Heart left ventricle (tissue), 16 donors: ENCODE results near the gene RET. TPM values are rescaled to one million over a fixed set of nuclear protein-coding genes. Genes with fewer than 3 reads are reported as not detected.

Experiments used
- ATAC-seq, 4 donors: fragments of 200-7000 bp; cut with Tn5 transposase; one replicate each; pipeline ENCODE4 v1.9.1; 2020 to 2022; ENCODE audit warnings: moderate library complexity in 4 of 4, mild to moderate bottlenecking in 3 of 4, moderate number of reproducible peaks in 1 of 4
- DNase-seq, 5 donors: peaks; one replicate each; pipeline ENCODE4 v3.0.0-alpha.2; 2020
- H3K27ac ChIP-seq, 12 donors: fragments of 200-600 bp; sonication (generic) in 4 of 12; one replicate each; pipeline versions ENCODE4 v1.5.0 to v1.8.0; 2016 to 2022; ENCODE audit warnings: mild to moderate bottlenecking in 2 of 12
- H3K27me3 ChIP-seq, 9 donors: fragments of 200-600 bp; sonication (generic) in 2 of 9; one replicate each; pipeline versions ENCODE4 v1.5.1 to v1.8.0; 2016 to 2022; ENCODE audit warnings: mild to moderate bottlenecking in 3 of 9
- H3K36me3 ChIP-seq, 9 donors: fragments of 200-600 bp; sonication (generic) in 2 of 9; one replicate each; pipeline versions ENCODE4 v1.5.0 to v1.8.0; 2018 to 2022; ENCODE audit warnings: mild to moderate bottlenecking in 2 of 9
- H3K4me1 ChIP-seq, 12 donors: fragments of 200-600 bp; sonication (generic) in 4 of 12; one replicate each; pipeline versions ENCODE4 v1.5.0 to v1.8.0; 2016 to 2022; ENCODE audit warnings: mild to moderate bottlenecking in 3 of 12
- H3K4me3 ChIP-seq, 12 donors: fragments of 200-600 bp; sonication (generic) in 4 of 12; one replicate each; pipeline versions ENCODE4 v1.5.0 to v1.8.0; 2017 to 2022; ENCODE audit warnings: mild to moderate bottlenecking in 9 of 12, moderate library complexity in 4 of 12
- H3K9me3 ChIP-seq, 12 donors: fragments of 200-600 bp; sonication (generic) in 4 of 12; one replicate each; pipeline versions ENCODE4 v1.5.0 to v1.8.0; 2016 to 2022; ENCODE audit warnings: mild to moderate bottlenecking in 1 of 12
- POLR2A ChIP-seq, 2 donors: fragments of 450-650 bp; IDR thresholded peaks; one replicate each; pipeline ENCODE4 v1.6.1; 2017; ENCODE audit warnings: antibody characterized with exemption in 2 of 2, mild to moderate bottlenecking in 2 of 2, moderate library complexity in 2 of 2
- WGBS, 4 donors: extraction: QIAGEN DNeasy Blood & Tissue Kit in 2 of 4; methylation state at CpG; one replicate each; pipeline versions ENCODE4 v1.1.5 to v1.1.7; 2013 to 2018; 5-methylcytosine and 5-hydroxymethylcytosine counted together
- intact Hi-C, 10 donors: fragments of 100-400 bp; cut with DNase I; formaldehyde crosslinking; loops; one replicate each; pipeline versions ENCODE4 v1.11.1 to v1.14.2; 2022
- polyA plus RNA-seq, 2 donors: library from polyadenylated mRNA; stranded (reverse); fragments of 200-250 nt; gene quantifications; one replicate each; pipeline ENCODE4 v1.2.3, GENCODE V29; 2013
- total RNA-seq, 9 donors: library from RNA; depleted of rRNA in 2 of 9; stranded (reverse); fragments of >200 nt in 2 of 9; fragmentation: NEBNext Ultra II Directional in 3 of 9; extraction: Animal tissue kit (Norgen Biotek cat#: 25700) in 3 of 9; gene quantifications; one replicate each; pipeline versions ENCODE4 v1.1.0 to v1.2.4, GENCODE V29; 2016 to 2023
- TF ChIP-seq, protein P1 (sequence below), 12 donors: fragments of 200-600 bp; sonication (generic) in 4 of 12; IDR thresholded peaks; one replicate each; pipeline versions ENCODE4 v1.5.0 to v1.8.0; 2018 to 2022; ENCODE audit warnings: antibody characterized with exemption in 12 of 12, mild to moderate bottlenecking in 5 of 12
- donor health status: ischemic (EF 13 %, LVEDD 7.1; RV severe dilation, severe dysfunction).
- donor health status: healthy with polysubstance abuse.
- donor health status: DM: no; HTN: yes; CAD: no.
- donor health status: DM: no; HTN: no; CAD: no.
- donor health status: ischemic (EF 25% LVEDD 6.9; RV normal size, moderate dysfunction).
- donor health status: ischemic (EF 25% LVEDD 5.7; RV mildly dilated, moderate dysfunction).
- donor health status: healthy.
- donor health status: DM: yes; HTN: yes; CAD: no.
- donor health status: ischemic (EF 35%, LVEDD 5.7; RV mildly dilated, moderate dysfunction).
- donor health status: nonischemic (EF 11% LVEDD 7.7; RV severe dilation, severe dysfunction).
- donor health status: DM: yes; HTN: yes; CAD: no.
- donor health status: PGD.
- donor health status: ischemic (EF 29% LVEDD 5.4; RV normal size, mild dysfunction).
- donor health status: nonischemic (EF 23%, LVEDD 6.1; RV moderate dilation, normal function).

The RET gene
- total and polyA plus RNA-seq, 11 donors: 0.12 to 3.3 (median 0.66) TPM

DNA sequence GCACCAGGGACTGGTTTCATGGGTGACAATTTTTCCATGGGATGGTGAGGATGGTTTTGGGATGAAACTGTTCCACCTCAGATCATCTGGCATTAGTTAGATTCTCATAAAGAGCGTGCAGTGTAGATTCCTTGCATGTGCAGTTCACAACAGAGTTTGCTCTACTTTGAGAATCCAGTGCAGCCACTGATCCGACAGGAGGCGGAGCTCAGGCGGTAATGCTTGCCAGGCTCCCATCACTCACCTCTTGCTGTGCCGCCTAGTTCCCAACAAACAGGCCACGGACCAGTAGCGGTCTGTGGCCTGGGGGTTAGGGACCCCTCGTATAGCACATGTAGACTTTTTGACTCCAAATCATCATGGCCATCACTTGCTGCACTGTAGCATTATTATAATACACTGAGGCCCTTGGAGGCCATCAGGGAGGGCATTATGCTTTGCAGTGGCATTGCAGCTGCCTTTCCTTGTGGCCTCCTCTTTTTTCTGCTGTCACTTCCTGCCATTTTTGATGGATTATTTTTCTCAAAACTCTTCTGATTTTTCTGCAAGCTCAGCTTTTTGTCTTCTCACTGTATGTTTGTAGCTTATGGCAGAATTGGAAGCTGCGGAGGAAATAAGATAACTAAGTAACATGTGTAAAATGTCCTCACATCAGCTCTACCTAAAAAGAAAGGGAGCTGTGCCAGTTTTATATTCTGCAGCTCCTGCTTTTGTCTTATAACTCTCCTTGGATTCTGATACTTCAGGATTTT lies 79.9 kb downstream of the RET start:
- intact Hi-C loops: no loop called here
- Histone ChIP-seq H3K4me3 (no peak overlapping the region), H3K27ac (no peak overlapping the region), H3K9me3 (no peaks in the 10 kb centered on the region), H3K4me1 (peaks cover 0 to 69% (median under 1%) of the 10 kb centered on the region in 12 donors), H3K27me3 (no peaks in the 10 kb centered on the region), H3K36me3 (peaks cover 0 to 16% (median 10%) of the 10 kb centered on the region in 9 donors)
- ATAC-seq: no peak
- 75 to 90% (median 82%) methylated on average over 9 of the region's 9 CpGs for WGBS, 4 donors
- TF ChIP-seq POLR2A (IDR thresholded peaks at IDR 0.05): no peak
- TF ChIP-seq, protein P1, sequence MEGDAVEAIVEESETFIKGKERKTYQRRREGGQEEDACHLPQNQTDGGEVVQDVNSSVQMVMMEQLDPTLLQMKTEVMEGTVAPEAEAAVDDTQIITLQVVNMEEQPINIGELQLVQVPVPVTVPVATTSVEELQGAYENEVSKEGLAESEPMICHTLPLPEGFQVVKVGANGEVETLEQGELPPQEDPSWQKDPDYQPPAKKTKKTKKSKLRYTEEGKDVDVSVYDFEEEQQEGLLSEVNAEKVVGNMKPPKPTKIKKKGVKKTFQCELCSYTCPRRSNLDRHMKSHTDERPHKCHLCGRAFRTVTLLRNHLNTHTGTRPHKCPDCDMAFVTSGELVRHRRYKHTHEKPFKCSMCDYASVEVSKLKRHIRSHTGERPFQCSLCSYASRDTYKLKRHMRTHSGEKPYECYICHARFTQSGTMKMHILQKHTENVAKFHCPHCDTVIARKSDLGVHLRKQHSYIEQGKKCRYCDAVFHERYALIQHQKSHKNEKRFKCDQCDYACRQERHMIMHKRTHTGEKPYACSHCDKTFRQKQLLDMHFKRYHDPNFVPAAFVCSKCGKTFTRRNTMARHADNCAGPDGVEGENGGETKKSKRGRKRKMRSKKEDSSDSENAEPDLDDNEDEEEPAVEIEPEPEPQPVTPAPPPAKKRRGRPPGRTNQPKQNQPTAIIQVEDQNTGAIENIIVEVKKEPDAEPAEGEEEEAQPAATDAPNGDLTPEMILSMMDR (IDR thresholded peaks at IDR 0.05): no peak
- DNase-seq: no peak

DNA sequence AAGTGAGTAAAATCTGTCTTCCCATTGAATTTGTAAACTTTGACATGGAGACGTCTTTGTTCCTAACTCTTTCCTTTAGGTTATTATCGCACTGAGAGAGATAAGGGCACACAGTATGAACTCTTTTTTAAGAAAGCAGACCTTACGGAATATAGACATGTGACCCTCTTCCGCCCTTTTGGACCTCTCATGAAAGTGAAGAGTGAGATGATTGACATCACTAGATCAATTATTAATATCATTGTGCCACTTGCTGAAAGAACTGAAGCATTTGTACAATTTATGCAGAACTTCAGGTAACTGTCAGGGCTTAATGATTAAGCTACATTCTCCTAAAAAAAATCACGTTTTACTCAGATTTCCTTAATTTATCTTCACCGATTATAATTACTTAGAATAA lies 81.8 kb downstream of the RET start:
- no peak for TF ChIP-seq POLR2A (IDR thresholded peaks at IDR 0.05)
- TF ChIP-seq, protein P1 (IDR thresholded peaks at IDR 0.05): no peak
- Histone ChIP-seq H3K27me3 (no peaks in the 10 kb centered on the region), H3K4me1 (peaks cover 0 to 52% (median 0%) of the 10 kb centered on the region in 12 donors), H3K36me3 (peaks cover 0 to 35% (median 26%) of the 10 kb centered on the region in 9 donors), H3K9me3 (no peaks in the 10 kb centered on the region), H3K4me3 (no peak overlapping the region), H3K27ac (no peak overlapping the region)
- no peak for ATAC-seq
- no peak for DNase-seq
- intact Hi-C loops: no loop called here
- WGBS, 4 donors: 92 to 94% (median 93%) methylated on average over 6 of the region's 6 CpGs

DNA sequence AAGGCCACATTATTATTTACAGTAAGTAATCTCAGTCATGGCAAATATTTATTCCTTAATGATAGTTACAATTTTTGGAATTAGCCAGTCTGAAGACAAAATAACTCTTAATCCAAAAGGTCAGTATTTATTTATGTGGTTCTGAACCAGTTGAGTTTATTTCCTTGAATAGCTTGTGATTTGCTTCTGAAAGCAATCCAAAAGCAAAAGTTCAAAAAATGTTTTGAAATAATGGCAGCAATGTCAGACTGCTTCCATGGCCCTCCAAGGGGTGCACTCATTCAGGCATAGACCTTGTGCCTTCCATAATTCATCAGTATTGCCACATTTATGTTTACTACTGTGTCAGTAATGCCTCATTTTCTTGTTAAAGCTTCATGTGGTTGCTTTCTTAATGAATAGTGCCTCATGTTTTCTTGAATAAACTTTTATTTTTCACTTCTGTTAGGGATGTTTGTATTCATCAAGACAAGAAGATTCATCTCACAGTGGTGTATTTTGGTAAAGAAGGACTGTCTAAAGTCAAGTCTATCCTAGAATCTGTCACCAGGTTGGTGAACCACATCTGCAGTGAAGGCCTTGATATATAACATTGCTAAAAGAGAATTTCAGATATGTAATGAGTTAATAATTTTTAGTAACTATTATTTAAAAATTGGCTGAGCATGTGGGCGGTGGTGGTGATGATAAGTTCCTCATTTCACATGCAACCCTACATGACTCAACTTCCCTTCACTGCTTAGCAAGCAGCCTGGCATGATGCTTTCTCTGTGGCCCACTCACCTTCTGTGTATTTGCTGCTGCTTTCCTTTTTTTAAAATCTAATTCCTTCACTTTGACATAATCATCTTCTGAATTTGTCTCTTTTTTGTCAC lies 83.4 kb downstream of the RET start:
- DNase-seq (no peak), ATAC-seq (peak in 1 of 4 donors; percentile 56)
- Histone ChIP-seq H3K9me3 (no peaks in the 10 kb centered on the region), H3K36me3 (peaks cover 0 to 41% (median 29%) of the 10 kb centered on the region in 9 donors), H3K27me3 (no peaks in the 10 kb centered on the region), H3K27ac (peak overlapping the region in 1 of 12 donors; percentile 61), H3K4me1 (peaks cover 0 to 45% (median 0%) of the 10 kb centered on the region in 12 donors), H3K4me3 (no peak overlapping the region)
- 74 to 95% (median 85%) methylated on average over 1 of the region's 1 CpG for WGBS, 4 donors
- intact Hi-C loops: no loop called here
- no peak for TF ChIP-seq POLR2A (IDR thresholded peaks at IDR 0.05)

DNA sequence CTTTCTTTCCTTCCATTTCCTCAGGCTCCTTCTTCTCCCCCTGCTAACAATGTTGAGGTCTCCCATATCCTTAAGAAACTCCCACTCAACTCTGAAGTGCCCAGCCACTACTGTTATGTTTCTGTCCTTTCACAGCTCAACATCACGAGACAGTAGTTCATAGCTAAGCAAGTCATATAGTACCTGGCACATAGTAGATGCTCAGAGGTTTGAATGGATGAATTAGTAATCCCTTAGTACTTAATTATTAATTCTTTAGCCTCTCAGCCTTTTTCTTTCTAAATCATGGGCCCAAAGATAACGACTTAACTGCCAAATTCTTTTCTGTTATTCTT lies 84.0 kb downstream of the RET start:
- Histone ChIP-seq H3K36me3 (peaks cover 0 to 47% (median 29%) of the 10 kb centered on the region in 9 donors), H3K4me1 (peaks cover 0 to 40% (median 0%) of the 10 kb centered on the region in 12 donors), H3K4me3 (no peak overlapping the region), H3K27ac (peak overlapping the region in 1 of 12 donors; percentile 61), H3K9me3 (no peaks in the 10 kb centered on the region), H3K27me3 (no peaks in the 10 kb centered on the region)
- TF ChIP-seq POLR2A (IDR thresholded peaks at IDR 0.05): no peak
- TF ChIP-seq, protein P1 (IDR thresholded peaks at IDR 0.05): no peak
- intact Hi-C loops: no loop called here
- 91 to 93% (median 93%) methylated on average over 2 of the region's 2 CpGs for WGBS, 4 donors
- ATAC-seq (no peak), DNase-seq (no peak)
